Nephron progenitor cell (in vitro differentiated cells): ENCODE data around the gene ATP1B3.
A peak's percentile ranks its signal among the peaks of the same experiment; 100 is the strongest.

ENCODE experiments used
- DNase-seq: peaks from one replicate; pipeline ENCODE4 v3.0.0; 2021
- H3K27ac Mint-ChIP-seq: 2 replicates; pipeline ENCODE4 v1.8.0; 2021; ENCODE audit warnings: mild to moderate bottlenecking, moderate library complexity, mixed read lengths
- H3K27me3 Mint-ChIP-seq: 2 replicates; pipeline ENCODE4 v1.8.0; 2021; ENCODE audit warnings: mild to moderate bottlenecking, low read depth, mixed read lengths; ENCODE audit not compliant: poor library complexity
- H3K36me3 Mint-ChIP-seq: 2 replicates; pipeline ENCODE4 v1.8.0; 2021; ENCODE audit warnings: low read depth, mixed read lengths
- H3K4me1 Mint-ChIP-seq: 2 replicates; pipeline ENCODE4 v1.8.0; 2021; ENCODE audit warnings: mixed read lengths
- H3K4me3 Mint-ChIP-seq: 2 replicates; pipeline ENCODE4 v1.8.0; 2021; ENCODE audit warnings: mild to moderate bottlenecking, moderate library complexity, mixed read lengths
- H3K9me3 Mint-ChIP-seq: 2 replicates; pipeline ENCODE4 v1.8.0; 2021; ENCODE audit warnings: mild to moderate bottlenecking, moderate library complexity, mixed read lengths
- CTCF ChIP-seq: fragments of 200-600 bp; sonication (generic); IDR thresholded peaks from 2 replicates; pipeline ENCODE4 v1.5.0; 2021; ENCODE audit warnings: antibody characterized with exemption

The ATP1B3 gene

GRCh38 chr3:141839389-141839788 is 37.1 kb upstream of the ATP1B3 start:
- TF ChIP-seq CTCF, result no peak
- Mint-ChIP-seq H3K27me3 (peaks cover 5% of the 10 kb centered on the region), H3K36me3 (no peaks in the 10 kb centered on the region), H3K9me3 (no peaks in the 10 kb centered on the region), H3K4me1 (no peaks in the 10 kb centered on the region), H3K4me3 (no peak overlapping the region), H3K27ac (no peak overlapping the region)
- no peak for DNase-seq

GRCh38 chr3:141840737-141841544 is 35.5 kb upstream of the ATP1B3 start:
- Mint-ChIP-seq H3K27ac (no peak overlapping the region), H3K27me3 (peaks cover 5% of the 10 kb centered on the region)

GRCh38 chr3:141844108-141844507 is 32.3 kb upstream of the ATP1B3 start:
- Mint-ChIP-seq H3K36me3 (no peaks in the 10 kb centered on the region), H3K9me3 (no peaks in the 10 kb centered on the region), H3K4me3 (no peak overlapping the region), H3K27ac (peak overlapping the region; percentile 45), H3K27me3 (peaks cover 5% of the 10 kb centered on the region), H3K4me1 (no peaks in the 10 kb centered on the region)
- TF ChIP-seq CTCF, result no peak
- no peak for DNase-seq

More at GRCh38 chr3:141840737-141841544, 35.5 kb upstream of the ATP1B3 start:
- no peaks in the 10 kb centered on the region for H3K4me1 Mint-ChIP-seq
- no peak overlapping the region for H3K4me3 Mint-ChIP-seq
- TF ChIP-seq CTCF, result no peak
- DNase-seq, result no peak
- no peaks in the 10 kb centered on the region for H3K9me3 Mint-ChIP-seq
- no peaks in the 10 kb centered on the region for H3K36me3 Mint-ChIP-seq

- no peak overlapping the region for H3K4me3 Mint-ChIP-seq
- no peak for DNase-seq
- no peaks in the 10 kb centered on the region for H3K36me3 Mint-ChIP-seq
- H3K27me3 Mint-ChIP-seq, result peaks cover 5% of the 10 kb centered on the region
- no peak overlapping the region for H3K27ac Mint-ChIP-seq
- no peaks in the 10 kb centered on the region for H3K9me3 Mint-ChIP-seq
- H3K4me1 Mint-ChIP-seq, result no peaks in the 10 kb centered on the region
- no peak for TF ChIP-seq CTCF
Observed at GRCh38 chr3:141844812-141845211, 31.6 kb upstream of the ATP1B3 start.

GRCh38 chr3:141845407-141846049 is 30.9 kb upstream of the ATP1B3 start:
- no peak overlapping the region for H3K4me3 Mint-ChIP-seq

More at GRCh38 chr3:141845407-141846049, 30.9 kb upstream of the ATP1B3 start:
- H3K27me3 Mint-ChIP-seq, result peaks cover 5% of the 10 kb centered on the region
- no peak overlapping the region for H3K27ac Mint-ChIP-seq
- no peaks in the 10 kb centered on the region for H3K9me3 Mint-ChIP-seq
- peak; percentile 21 for TF ChIP-seq CTCF
- no peaks in the 10 kb centered on the region for H3K4me1 Mint-ChIP-seq
- DNase-seq, result peak; percentile 9
- no peaks in the 10 kb centered on the region for H3K36me3 Mint-ChIP-seq
